Activated T-cell treated with anti-CD3 and anti-CD28 coated beads, Interleukin-2, amount 50 U/mL, for 24 hours (primary cell): ENCODE measurements around the gene ZDHHC5.

Source experiments
- DNase-seq: peaks from one replicate; pipeline ENCODE4 v3.0.0-alpha.2; 2020
- H3K27ac Mint-ChIP-seq: 2 replicates; pipeline ENCODE4 v1.8.0; 2020; ENCODE audit warnings: mild to moderate bottlenecking, mixed read lengths
- H3K27me3 Mint-ChIP-seq: 2 replicates; pipeline ENCODE4 v1.8.0; 2020; ENCODE audit warnings: mixed read lengths
- H3K36me3 Mint-ChIP-seq: 2 replicates; pipeline ENCODE4 v1.8.0; 2020; ENCODE audit warnings: low read depth, mixed read lengths
- H3K4me1 Mint-ChIP-seq: 2 replicates; pipeline ENCODE4 v1.8.0; 2020; ENCODE audit warnings: low read depth, mixed read lengths
- H3K4me3 Mint-ChIP-seq: 2 replicates; pipeline ENCODE4 v1.8.0; 2020; ENCODE audit warnings: mild to moderate bottlenecking, moderate library complexity, mixed read lengths
- H3K9me3 Mint-ChIP-seq: 2 replicates; pipeline ENCODE4 v1.8.0; 2020; ENCODE audit warnings: mixed read lengths

Gene ZDHHC5

GRCh38 chr11:57638811-57639320 lies 29.0 kb upstream of the ZDHHC5 start:
- DNase-seq: peak; percentile 38

DNA sequence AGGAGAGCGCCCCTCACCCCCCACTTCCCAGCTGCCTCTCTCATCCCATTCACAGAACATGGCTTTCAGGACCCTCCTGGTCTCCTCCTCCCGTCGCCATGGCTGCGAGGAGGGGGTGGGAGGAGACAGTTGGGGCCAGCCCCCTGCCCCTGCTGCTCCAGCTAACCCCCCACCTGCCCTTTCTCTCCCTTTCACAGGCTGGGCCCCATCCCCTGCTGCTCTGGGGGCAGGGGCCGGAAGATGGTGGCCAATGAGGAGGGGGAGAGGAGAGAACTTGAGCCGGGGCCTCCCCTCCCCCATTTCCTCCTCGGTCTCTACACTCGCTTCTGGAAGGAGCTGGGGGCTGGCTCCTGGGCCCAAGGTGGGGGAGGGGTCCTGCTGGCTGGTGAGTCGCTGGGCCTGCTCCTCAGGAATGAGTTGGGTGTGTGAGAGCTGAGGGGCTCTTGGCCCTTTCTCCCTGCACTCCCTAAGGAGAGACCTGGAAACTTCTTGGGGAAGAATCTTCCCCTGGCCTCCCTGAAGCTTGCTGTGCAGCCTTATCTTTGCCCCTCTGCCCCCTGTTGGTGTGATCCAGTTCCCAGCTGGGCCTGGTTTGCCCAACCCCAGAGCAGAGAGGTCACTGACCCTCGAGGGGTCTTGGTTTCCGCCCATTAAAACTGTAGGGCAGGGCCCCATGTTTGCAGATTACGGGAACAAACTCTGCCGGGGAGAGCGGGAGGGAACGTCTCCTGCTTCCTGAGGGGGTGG lies 28.4 kb upstream of the ZDHHC5 start:
- Mint-ChIP-seq H3K27me3 (peaks cover 42% of the 10 kb centered on the region), H3K4me3 (peak overlapping the region; percentile 80), H3K27ac (no peak overlapping the region), H3K4me1 (peaks cover 24% of the 10 kb centered on the region), H3K36me3 (no peaks in the 10 kb centered on the region), H3K9me3 (no peaks in the 10 kb centered on the region)
- DNase-seq: peak; percentile 41

More at GRCh38 chr11:57638811-57639320, 29.0 kb upstream of the ZDHHC5 start:
- peak overlapping the region; percentile 80 for H3K4me3 Mint-ChIP-seq
- peak overlapping the region; percentile 52 for H3K27ac Mint-ChIP-seq
- H3K9me3 Mint-ChIP-seq: no peaks in the 10 kb centered on the region
- peaks cover 47% of the 10 kb centered on the region for H3K27me3 Mint-ChIP-seq
- peaks cover 24% of the 10 kb centered on the region for H3K4me1 Mint-ChIP-seq
- H3K36me3 Mint-ChIP-seq: no peaks in the 10 kb centered on the region

DNA sequence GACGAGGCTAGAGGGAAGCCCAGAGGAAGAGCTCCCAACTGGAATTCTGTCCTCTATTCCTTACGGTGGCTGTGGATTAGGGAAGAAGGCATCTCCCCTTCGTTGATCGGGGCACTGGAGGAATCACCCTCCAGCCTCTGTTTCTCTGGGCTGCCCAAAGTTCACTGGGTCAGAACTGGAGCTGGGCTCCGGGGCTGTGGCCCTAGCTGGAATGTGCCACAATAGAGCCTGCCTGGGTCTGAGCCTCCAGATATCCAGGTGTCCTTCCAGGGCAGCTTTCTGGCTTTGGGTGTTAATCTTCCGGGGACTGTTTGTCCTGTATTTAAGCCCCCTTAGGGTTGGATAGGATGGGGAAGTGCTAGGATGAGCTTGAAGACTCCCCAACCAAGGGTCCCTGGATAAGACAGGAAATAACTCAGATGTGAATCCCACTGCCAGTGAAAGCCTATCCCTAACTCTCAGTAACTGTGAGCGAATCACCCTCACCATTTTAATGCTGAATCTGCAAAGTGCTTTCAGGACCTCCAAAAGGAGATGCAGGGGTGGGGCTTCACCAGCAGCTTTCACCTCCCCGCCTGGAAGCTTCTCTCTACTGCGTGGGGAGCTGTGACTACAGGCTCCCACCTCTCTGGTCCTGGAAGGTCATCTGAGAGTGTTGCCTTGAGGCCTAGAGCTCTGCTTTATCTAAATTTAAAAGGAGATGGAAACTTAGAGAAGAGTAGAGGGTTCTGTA lies 27.7 kb upstream of the ZDHHC5 start:
- peaks cover 43% of the 10 kb centered on the region for H3K27me3 Mint-ChIP-seq
- no peak overlapping the region for H3K27ac Mint-ChIP-seq
- H3K4me3 Mint-ChIP-seq: no peak overlapping the region

GRCh38 chr11:57641011-57641807 lies 26.7 kb upstream of the ZDHHC5 start:
- H3K4me3 Mint-ChIP-seq: no peak overlapping the region
- DNase-seq: no peak
- no peak overlapping the region for H3K27ac Mint-ChIP-seq
- peaks cover 51% of the 10 kb centered on the region for H3K27me3 Mint-ChIP-seq
- no peaks in the 10 kb centered on the region for H3K36me3 Mint-ChIP-seq
- H3K4me1 Mint-ChIP-seq: peaks cover 27% of the 10 kb centered on the region
- no peaks in the 10 kb centered on the region for H3K9me3 Mint-ChIP-seq

More for the DNA sequence above, 27.7 kb upstream of the ZDHHC5 start:
- peaks cover 27% of the 10 kb centered on the region for H3K4me1 Mint-ChIP-seq
- H3K9me3 Mint-ChIP-seq: no peaks in the 10 kb centered on the region
- no peak for DNase-seq
- H3K36me3 Mint-ChIP-seq: no peaks in the 10 kb centered on the region

- peaks cover 52% of the 10 kb centered on the region for H3K27me3 Mint-ChIP-seq
- no peak overlapping the region for H3K27ac Mint-ChIP-seq
- no peak overlapping the region for H3K4me3 Mint-ChIP-seq
- H3K4me1 Mint-ChIP-seq: peaks cover 40% of the 10 kb centered on the region
- no peaks in the 10 kb centered on the region for H3K9me3 Mint-ChIP-seq
- DNase-seq: no peak
- H3K36me3 Mint-ChIP-seq: no peaks in the 10 kb centered on the region
Measured at GRCh38 chr11:57643802-57644201, 24.1 kb upstream of the ZDHHC5 start.

DNA sequence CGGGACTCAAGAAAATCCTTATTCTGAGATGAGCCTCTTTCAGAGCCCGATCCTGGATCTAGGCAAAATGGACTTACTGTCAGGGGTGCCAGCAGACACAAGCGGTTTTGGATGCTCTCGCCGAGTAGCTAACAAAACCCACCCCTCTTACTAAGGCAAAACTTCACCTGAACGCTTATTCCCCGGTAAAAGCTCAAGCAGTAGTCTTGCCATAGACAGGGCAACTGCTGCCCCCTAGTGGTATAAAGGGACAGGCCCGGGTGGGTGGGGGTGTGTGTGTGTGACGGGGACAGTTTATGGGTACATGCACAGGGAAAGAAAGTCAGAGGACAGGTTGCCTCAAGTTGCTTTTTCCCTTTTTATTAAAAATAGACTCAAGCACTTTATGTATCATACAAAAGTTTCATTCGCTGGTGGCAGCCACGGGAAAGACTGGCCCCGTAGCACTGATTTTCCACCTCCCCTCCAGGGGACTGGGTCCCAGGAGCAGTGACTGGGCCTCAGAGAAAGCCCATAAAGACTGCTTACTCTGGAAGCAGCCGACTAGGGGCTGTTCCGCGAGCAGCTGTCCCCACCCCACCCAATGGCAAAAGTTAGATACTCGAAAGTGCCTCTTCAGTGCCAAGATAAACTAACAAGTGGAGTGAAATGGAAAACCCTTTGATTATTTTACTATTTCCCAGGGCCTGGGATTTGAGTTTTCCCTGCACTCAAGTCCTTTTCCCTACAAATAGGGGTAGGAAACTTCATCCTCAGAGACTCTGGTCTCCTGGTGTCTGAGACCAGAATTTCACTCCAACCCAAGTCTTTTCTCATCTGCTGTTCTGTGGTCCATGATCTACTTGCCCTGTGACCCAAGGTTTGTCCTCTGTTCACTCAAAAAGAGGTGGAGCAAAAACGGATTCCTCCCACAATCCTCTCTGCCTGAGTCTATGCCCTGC lies 22.9 kb upstream of the ZDHHC5 start:
- no peak overlapping the region for H3K27ac Mint-ChIP-seq
- DNase-seq: peak; percentile 87
- no peaks in the 10 kb centered on the region for H3K36me3 Mint-ChIP-seq
- no peak overlapping the region for H3K4me3 Mint-ChIP-seq
- H3K4me1 Mint-ChIP-seq: peaks cover 40% of the 10 kb centered on the region
- H3K27me3 Mint-ChIP-seq: peaks cover 46% of the 10 kb centered on the region
- no peaks in the 10 kb centered on the region for H3K9me3 Mint-ChIP-seq

GRCh38 chr11:57645689-57646085 lies 22.2 kb upstream of the ZDHHC5 start:
- H3K27me3 Mint-ChIP-seq: peaks cover 46% of the 10 kb centered on the region
- H3K9me3 Mint-ChIP-seq: no peaks in the 10 kb centered on the region
- H3K4me3 Mint-ChIP-seq: no peak overlapping the region
- H3K27ac Mint-ChIP-seq: no peak overlapping the region
- peaks cover 42% of the 10 kb centered on the region for H3K4me1 Mint-ChIP-seq
- no peaks in the 10 kb centered on the region for H3K36me3 Mint-ChIP-seq
- DNase-seq: no peak

DNA sequence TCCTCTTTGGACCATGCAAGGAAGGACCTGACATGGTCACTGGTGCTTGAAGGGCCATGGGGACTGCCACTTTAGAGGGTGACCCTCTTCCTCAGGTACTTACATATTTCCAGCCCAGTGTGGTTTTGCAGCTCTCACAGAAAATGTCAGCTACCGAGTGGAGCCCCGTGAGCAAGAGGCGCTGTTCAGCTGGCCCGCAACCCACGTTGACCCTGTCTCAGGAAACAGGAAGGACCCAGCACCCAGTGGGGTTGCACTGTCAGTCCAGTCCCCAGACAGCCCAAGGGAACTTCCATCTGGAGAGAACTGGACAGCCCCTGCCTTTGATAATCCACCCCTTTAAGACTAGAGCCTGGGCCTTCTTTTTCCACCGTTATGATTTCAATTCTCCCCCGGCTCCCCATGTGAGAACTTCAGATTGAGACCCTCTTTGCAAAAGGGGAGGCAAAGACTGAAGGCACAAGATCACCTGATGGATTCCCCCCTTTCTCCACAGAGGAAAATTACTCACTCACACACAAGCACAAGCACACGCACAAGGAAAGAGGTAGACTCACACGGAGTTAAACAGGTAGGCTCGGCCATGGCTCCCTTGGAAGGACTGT lies 21.6 kb upstream of the ZDHHC5 start:
- Mint-ChIP-seq H3K27ac (no peak overlapping the region), H3K27me3 (peaks cover 46% of the 10 kb centered on the region), H3K9me3 (no peaks in the 10 kb centered on the region), H3K4me3 (no peak overlapping the region), H3K36me3 (no peaks in the 10 kb centered on the region), H3K4me1 (peaks cover 40% of the 10 kb centered on the region)
- no peak for DNase-seq

- H3K27ac Mint-ChIP-seq: no peak overlapping the region
- H3K4me1 Mint-ChIP-seq: peaks cover 39% of the 10 kb centered on the region
- peaks cover 46% of the 10 kb centered on the region for H3K27me3 Mint-ChIP-seq
- no peaks in the 10 kb centered on the region for H3K9me3 Mint-ChIP-seq
- DNase-seq: no peak
- no peak overlapping the region for H3K4me3 Mint-ChIP-seq
- H3K36me3 Mint-ChIP-seq: no peaks in the 10 kb centered on the region
Measured at GRCh38 chr11:57646799-57647303, 21.1 kb upstream of the ZDHHC5 start.

DNA sequence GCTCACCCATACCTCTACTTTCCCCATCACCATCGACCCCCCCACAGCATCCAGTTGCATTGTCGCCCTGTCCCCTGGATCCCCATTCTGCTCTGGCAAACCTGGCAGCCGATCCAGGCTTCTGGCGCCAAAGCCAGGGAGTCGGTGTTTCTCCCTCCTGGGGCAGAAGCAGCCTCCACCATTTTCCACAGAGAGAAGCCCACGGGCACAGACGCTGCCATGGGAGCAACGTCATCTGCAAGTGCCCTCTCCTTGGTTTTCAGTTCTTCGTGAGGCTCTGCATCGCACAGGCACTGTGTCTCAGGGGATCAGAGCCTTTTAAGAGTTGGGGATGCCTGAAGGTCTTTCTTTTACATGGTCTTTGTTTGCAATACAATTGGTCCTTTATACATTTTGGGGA lies 20.5 kb upstream of the ZDHHC5 start:
- peaks cover 46% of the 10 kb centered on the region for H3K27me3 Mint-ChIP-seq
- H3K4me1 Mint-ChIP-seq: peaks cover 41% of the 10 kb centered on the region

GRCh38 chr11:57647960-57648800 lies 19.7 kb upstream of the ZDHHC5 start:
- Mint-ChIP-seq H3K27me3 (peaks cover 46% of the 10 kb centered on the region), H3K27ac (no peak overlapping the region)

More for the DNA sequence above, 20.5 kb upstream of the ZDHHC5 start:
- Mint-ChIP-seq H3K27ac (no peak overlapping the region), H3K9me3 (no peaks in the 10 kb centered on the region), H3K36me3 (no peaks in the 10 kb centered on the region), H3K4me3 (no peak overlapping the region)
- no peak for DNase-seq

DNA sequence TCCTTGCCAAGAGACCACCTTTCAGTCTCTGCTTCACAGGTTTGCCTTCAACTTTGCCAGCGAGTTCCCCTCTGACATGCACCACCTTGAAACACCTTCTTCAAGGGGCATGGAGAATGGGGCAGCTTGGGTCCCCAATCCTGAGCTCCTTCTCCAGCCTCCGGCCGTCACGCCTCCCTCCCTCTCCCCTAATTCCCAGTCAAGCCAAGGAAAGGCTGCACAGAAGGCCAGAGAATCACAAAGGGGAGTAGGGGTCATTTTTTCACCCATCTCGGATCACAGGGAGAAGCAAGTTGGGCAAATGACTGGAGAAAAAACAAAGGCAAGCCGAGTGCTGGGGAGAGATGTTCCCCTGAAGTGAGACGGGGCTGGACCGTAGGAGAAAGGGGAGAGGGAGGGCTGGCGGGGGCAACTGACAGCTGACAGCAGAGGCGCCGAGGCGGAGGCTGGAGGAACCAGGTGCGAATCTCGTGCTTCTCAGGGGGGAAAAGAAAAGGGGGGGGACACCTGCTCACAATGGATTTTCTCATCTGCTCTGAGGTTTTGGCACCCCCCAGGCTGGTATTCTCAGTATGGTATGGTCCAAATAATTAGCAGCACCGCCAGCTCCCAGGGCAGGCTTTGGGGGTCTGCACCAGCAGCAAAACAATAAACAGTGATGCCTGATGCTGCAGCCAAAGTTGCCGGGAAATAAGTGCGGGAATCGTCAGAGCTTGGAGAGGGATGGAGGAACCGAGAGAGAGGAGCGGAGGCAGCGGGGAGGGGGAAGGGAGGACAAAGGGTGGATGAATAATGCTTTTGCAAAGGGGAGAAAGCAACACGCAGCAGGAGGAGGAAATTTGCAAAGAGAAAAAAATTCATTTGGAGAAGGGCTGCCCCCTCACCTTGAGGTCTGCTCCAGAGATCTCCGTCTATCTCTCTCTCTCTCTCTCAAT lies 18.8 kb upstream of the ZDHHC5 start:
- peaks cover 46% of the 10 kb centered on the region for H3K27me3 Mint-ChIP-seq
- H3K27ac Mint-ChIP-seq: peak overlapping the region; percentile 80
- H3K4me3 Mint-ChIP-seq: peak overlapping the region; percentile 67
- no peak for DNase-seq
- H3K36me3 Mint-ChIP-seq: no peaks in the 10 kb centered on the region
- peaks cover 46% of the 10 kb centered on the region for H3K4me1 Mint-ChIP-seq
- no peaks in the 10 kb centered on the region for H3K9me3 Mint-ChIP-seq

More at GRCh38 chr11:57647960-57648800, 19.7 kb upstream of the ZDHHC5 start:
- H3K4me1 Mint-ChIP-seq: peaks cover 46% of the 10 kb centered on the region
- H3K36me3 Mint-ChIP-seq: no peaks in the 10 kb centered on the region
- peak overlapping the region; percentile 67 for H3K4me3 Mint-ChIP-seq
- H3K9me3 Mint-ChIP-seq: no peaks in the 10 kb centered on the region
- no peak for DNase-seq
